Chondrocyte (in vitro differentiated cells): ENCODE data around the gene ZFAND4. TPM values are rescaled to one million over a fixed set of nuclear protein-coding genes. Genes with fewer than 3 reads are reported as not detected.

Experiments used
- DNase-seq: peaks from one replicate; pipeline ENCODE4 v3.0.0; 2021; ENCODE audit warnings: mixed read lengths, low spot score
- H3K27ac Mint-ChIP-seq: one replicate; pipeline ENCODE4 v1.8.0; 2021; ENCODE audit warnings: mild to moderate bottlenecking, moderate library complexity, mixed read lengths; ENCODE audit not compliant: unreplicated experiment
- H3K27me3 Mint-ChIP-seq: 2 replicates; pipeline ENCODE4 v1.8.0; 2021; ENCODE audit warnings: low read depth, mixed read lengths
- H3K36me3 Mint-ChIP-seq: 2 replicates; pipeline ENCODE4 v1.8.0; 2021; ENCODE audit warnings: low read depth, mixed read lengths
- H3K4me1 Mint-ChIP-seq: 2 replicates; pipeline ENCODE4 v1.8.0; 2021; ENCODE audit warnings: low read depth, mild to moderate bottlenecking, mixed read lengths
- H3K4me3 Mint-ChIP-seq: one replicate; pipeline ENCODE4 v1.8.0; 2021; ENCODE audit warnings: mild to moderate bottlenecking, moderate library complexity, mixed read lengths; ENCODE audit not compliant: unreplicated experiment
- H3K9me3 Mint-ChIP-seq: 2 replicates; pipeline ENCODE4 v1.8.0; 2021; ENCODE audit warnings: low read depth, mixed read lengths
- total RNA-seq: library from RNA; stranded (reverse); gene quantifications from 3 replicates; pipeline ENCODE4 v1.2.1, GENCODE V29; 2021
- TF ChIP-seq, protein P1 (sequence below): fragments of 200-600 bp; sonication (generic); IDR thresholded peaks from 2 replicates; pipeline ENCODE4 v1.5.0; 2021; ENCODE audit warnings: antibody characterized with exemption, mild to moderate bottlenecking, moderate library complexity

ZFAND4 gene
- total RNA-seq, 1 donor from 2014 or later, result 8.7 TPM

- no peak for DNase-seq
- H3K27me3 Mint-ChIP-seq, result no peaks in the 10 kb centered on the region
- H3K27ac Mint-ChIP-seq, result no peak overlapping the region
- H3K36me3 Mint-ChIP-seq, result peaks cover 2% of the 10 kb centered on the region
- peaks cover 15% of the 10 kb centered on the region for H3K9me3 Mint-ChIP-seq
- H3K4me1 Mint-ChIP-seq, result peaks cover 14% of the 10 kb centered on the region
- no peak overlapping the region for H3K4me3 Mint-ChIP-seq
- TF ChIP-seq, protein P1, sequence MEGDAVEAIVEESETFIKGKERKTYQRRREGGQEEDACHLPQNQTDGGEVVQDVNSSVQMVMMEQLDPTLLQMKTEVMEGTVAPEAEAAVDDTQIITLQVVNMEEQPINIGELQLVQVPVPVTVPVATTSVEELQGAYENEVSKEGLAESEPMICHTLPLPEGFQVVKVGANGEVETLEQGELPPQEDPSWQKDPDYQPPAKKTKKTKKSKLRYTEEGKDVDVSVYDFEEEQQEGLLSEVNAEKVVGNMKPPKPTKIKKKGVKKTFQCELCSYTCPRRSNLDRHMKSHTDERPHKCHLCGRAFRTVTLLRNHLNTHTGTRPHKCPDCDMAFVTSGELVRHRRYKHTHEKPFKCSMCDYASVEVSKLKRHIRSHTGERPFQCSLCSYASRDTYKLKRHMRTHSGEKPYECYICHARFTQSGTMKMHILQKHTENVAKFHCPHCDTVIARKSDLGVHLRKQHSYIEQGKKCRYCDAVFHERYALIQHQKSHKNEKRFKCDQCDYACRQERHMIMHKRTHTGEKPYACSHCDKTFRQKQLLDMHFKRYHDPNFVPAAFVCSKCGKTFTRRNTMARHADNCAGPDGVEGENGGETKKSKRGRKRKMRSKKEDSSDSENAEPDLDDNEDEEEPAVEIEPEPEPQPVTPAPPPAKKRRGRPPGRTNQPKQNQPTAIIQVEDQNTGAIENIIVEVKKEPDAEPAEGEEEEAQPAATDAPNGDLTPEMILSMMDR, result no peak
Observed at GRCh38 chr10:45582386-45582781, 90.2 kb downstream of the ZFAND4 start.

DNA sequence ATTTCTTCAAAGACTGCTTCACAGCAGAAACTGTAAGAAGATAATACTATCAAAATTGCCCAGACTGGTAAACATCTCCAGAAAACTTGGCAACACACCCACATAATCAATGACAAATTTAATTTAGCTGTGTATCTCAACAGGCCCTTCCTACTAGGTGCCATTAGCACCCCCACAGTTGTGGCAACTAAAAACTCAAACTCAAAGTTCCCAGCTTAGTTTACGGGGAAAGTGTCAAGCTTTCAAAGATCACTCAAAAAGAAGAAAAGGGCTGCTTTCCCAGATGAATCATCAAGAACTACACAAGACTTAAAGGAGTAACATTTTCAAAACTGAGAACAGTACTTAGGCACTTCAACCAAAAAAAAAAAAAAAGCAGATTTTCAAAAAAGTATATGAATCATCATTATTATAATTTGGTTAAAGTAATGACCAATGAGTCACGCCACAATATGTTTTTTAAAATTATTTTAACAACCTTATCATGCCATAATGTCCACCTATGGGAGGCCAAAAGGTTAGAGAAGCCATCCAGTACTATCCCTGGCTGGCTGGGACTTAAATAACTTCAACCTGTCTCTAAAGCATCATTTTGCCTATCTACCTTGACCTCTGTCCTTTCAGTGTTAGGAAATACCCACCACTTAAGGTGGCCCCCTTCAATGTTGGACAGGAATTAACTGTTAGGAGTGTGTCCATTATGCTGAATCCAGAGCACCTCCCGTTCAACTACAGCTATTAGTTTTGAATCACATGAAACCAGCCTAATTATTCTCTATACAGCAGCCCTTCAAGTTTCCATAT lies 90.8 kb downstream of the ZFAND4 start:
- Mint-ChIP-seq H3K9me3 (peaks cover 12% of the 10 kb centered on the region), H3K27me3 (no peaks in the 10 kb centered on the region), H3K36me3 (no peaks in the 10 kb centered on the region), H3K4me1 (peaks cover 14% of the 10 kb centered on the region), H3K4me3 (no peak overlapping the region), H3K27ac (no peak overlapping the region)
- TF ChIP-seq, protein P1, result no peak
- DNase-seq, result no peak

DNA sequence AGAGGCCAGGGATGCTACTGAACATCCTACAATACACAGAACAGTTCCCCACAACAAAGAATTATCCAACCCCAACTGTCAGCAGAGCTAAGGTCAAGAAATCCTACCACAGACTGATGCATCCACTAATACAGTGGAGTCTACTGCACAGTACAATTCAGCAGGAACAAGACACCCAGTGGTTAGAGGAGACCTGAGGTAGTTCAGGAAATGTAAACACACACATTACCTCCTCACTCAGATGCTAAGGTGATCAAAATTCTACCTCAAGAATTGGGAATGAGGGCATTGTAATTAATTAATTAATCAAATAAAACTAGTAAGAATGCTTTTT lies 91.4 kb downstream of the ZFAND4 start:
- Mint-ChIP-seq H3K27ac (no peak overlapping the region), H3K36me3 (no peaks in the 10 kb centered on the region), H3K27me3 (no peaks in the 10 kb centered on the region), H3K4me3 (no peak overlapping the region), H3K9me3 (peaks cover 8% of the 10 kb centered on the region), H3K4me1 (peaks cover 14% of the 10 kb centered on the region)
- DNase-seq, result no peak
- TF ChIP-seq, protein P1, result no peak

- Mint-ChIP-seq H3K27me3 (no peaks in the 10 kb centered on the region), H3K4me1 (peaks cover 14% of the 10 kb centered on the region), H3K27ac (no peak overlapping the region), H3K36me3 (no peaks in the 10 kb centered on the region), H3K9me3 (peaks cover 4% of the 10 kb centered on the region), H3K4me3 (no peak overlapping the region)
- DNase-seq, result no peak
- TF ChIP-seq, protein P1, result no peak
Observed at GRCh38 chr10:45580371-45581215, 92.0 kb downstream of the ZFAND4 start.

GRCh38 chr10:45578384-45578971 lies 94.1 kb downstream of the ZFAND4 start:
- H3K27me3 Mint-ChIP-seq, result no peaks in the 10 kb centered on the region
- no peak overlapping the region for H3K4me3 Mint-ChIP-seq
- DNase-seq, result no peak
- no peak overlapping the region for H3K27ac Mint-ChIP-seq
- TF ChIP-seq, protein P1, result no peak
- H3K9me3 Mint-ChIP-seq, result no peaks in the 10 kb centered on the region
- H3K36me3 Mint-ChIP-seq, result no peaks in the 10 kb centered on the region
- H3K4me1 Mint-ChIP-seq, result peaks cover 14% of the 10 kb centered on the region
